Measurements from ENCODE around the gene LRBA. TPM values are rescaled to one million over a fixed set of nuclear protein-coding genes. Genes with fewer than 3 reads are reported as not detected.

Gene LRBA
- total and polyA plus RNA-seq, 2 of the 4 experiments (the other 2 are of a cell fraction), result 10.2 to 51.6 TPM

GRCh38 chr4:150547154-150547838 lies 467.8 kb downstream of the LRBA start:
- Histone ChIP-seq H2BK120ac (ENCODE audit: low read depth, low read length) (no peak overlapping the region), H2BK15ac (ENCODE audit: low read depth, low read length) (no peak overlapping the region), H2BK20ac (ENCODE audit: low read depth, low read length) (no peak overlapping the region), H4K8ac (ENCODE audit: low read depth in 2 of 2, low read length in 2 of 2) (no peak overlapping the region), H3K23ac (ENCODE audit: low read depth, low read length) (no peak overlapping the region), H4K20me1 (ENCODE audit: insufficient read depth, low read length) (no peaks in the 10 kb centered on the region), H3K4me2 (ENCODE audit: low read depth, low read length) (no peak overlapping the region), H3K27me3 (ENCODE audit: control insufficient read depth, insufficient read depth, low read length) (no peaks in the 10 kb centered on the region), H3K36me3 (ENCODE audit: control insufficient read depth, insufficient read depth, low read length) (no peaks in the 10 kb centered on the region), H3K14ac (replicated peaks; ENCODE audit: low read depth, low read length) (no peak overlapping the region), H3K4me3 (ENCODE audit: insufficient read depth, low read depth, low read length) (no peak overlapping the region), H4K91ac (ENCODE audit: insufficient read depth, low read depth, low read length) (no peak overlapping the region), H3K27ac (ENCODE audit: insufficient read depth, low read length) (no peak overlapping the region), H3K18ac (ENCODE audit: low read depth, low read length) (no peak overlapping the region), H3K79me1 (ENCODE audit: low read depth in 1 of 2, low read length in 2 of 2) (no peaks in the 10 kb centered on the region), H3K56ac (ENCODE audit: extremely low read depth, insufficient read depth, low read length) (no peak overlapping the region), H2AK5ac (ENCODE audit: low read depth, low read length) (no peak overlapping the region), H3K9me1 (ENCODE audit: insufficient read depth, low read length) (no peaks in the 10 kb centered on the region), H3K4me1 (ENCODE audit: control insufficient read depth, insufficient read depth, low read length) (no peaks in the 10 kb centered on the region), H2AFZ (replicated peaks; ENCODE audit: low read length, poor library complexity) (no peak overlapping the region), H2BK5ac (ENCODE audit: low read depth, low read length, poor library complexity, severe bottlenecking) (no peak overlapping the region), H3K9me3 (ENCODE audit: control insufficient read depth, insufficient read depth, low read length) (no peaks in the 10 kb centered on the region), H2AK9ac (replicated peaks; ENCODE audit: low read depth, low read length, poor library complexity) (no peak overlapping the region), H3K9ac (ENCODE audit: low read depth, low read length) (no peak overlapping the region), H3K4ac (ENCODE audit: low read depth, low read length) (no peak overlapping the region), H4K5ac (ENCODE audit: low read depth, low read length) (no peak overlapping the region)
- no peak for ATAC-seq (ENCODE audit: low read depth)
- dilution Hi-C loops (cut with HindIII; ENCODE audit: low sequenced_read_pairs, unreplicated experiment), result no loop called here
- TF ChIP-seq CEBPB (IDR thresholded peaks at IDR 0.05; ENCODE audit: low read depth, low read length), result 0 out of 2 replicates have a peak, but pooled peaks have one; percentile 2
- TF ChIP-seq USF2 (IDR thresholded peaks at IDR 0.05; ENCODE audit: low read depth, low read length), result no peak
- intact Hi-C loops (cut with micrococcal nuclease), result no loop called here
- BruUV-seq (replicated peaks), result no TSS peak
- in situ Hi-C loops (cut with MboI; ENCODE audit: low sequenced_read_pairs), result no loop called here
- POLR2A ChIA-PET (ENCODE audit: unreplicated experiment), result no interaction called here
- WGBS, 2 experiments (ENCODE audit: extremely low coverage in 2 of 2, insufficient read length in 1 of 2), result no CpG with 5 or more reads among the region's 4 CpGs
- CTCF ChIA-PET, result no interaction called here
- no peak for DNase-seq
